H1 (cell line): Measurements from ENCODE around the gene RILPL1. TPM values are rescaled to one million over a fixed set of nuclear protein-coding genes. Genes with fewer than 3 reads are reported as not detected.

Source experiments
- ATF2 ChIP-seq: IDR thresholded peaks from 2 replicates; pipeline ENCODE4 v1.6.1; 2012; ENCODE audit warnings: low read length, inconsistent platforms
- ATF3 ChIP-seq: IDR thresholded peaks from 2 replicates; pipeline ENCODE4 v1.6.1; 2011; ENCODE audit warnings: low read depth, mild to moderate bottlenecking, low read length; ENCODE audit not compliant: insufficient read depth
- BCL11A ChIP-seq, 2 experiments: IDR thresholded peaks; one replicate each; pipeline ENCODE4 v1.6.1; 2011; ENCODE audit warnings: low read depth in 2 of 2, low read length in 2 of 2, mild to moderate bottlenecking in 2 of 2
- CBX5 ChIP-seq: fragments of 300-800, 300-1000 bp; sonication (generic); IDR thresholded peaks from 2 replicates; pipeline ENCODE4 v1.7.1; 2016; ENCODE audit warnings: antibody characterized with exemption, low read length, low read depth
- CTBP2 ChIP-seq: IDR thresholded peaks from 2 replicates; pipeline ENCODE4 v1.7.0; 2011; ENCODE audit warnings: borderline replicate concordance, mild to moderate bottlenecking, moderate library complexity, mixed read lengths, low read length; ENCODE audit not compliant: insufficient read depth, insufficient read length
- HDAC2 ChIP-seq, 2 experiments: fragments of 300-600 bp in 1 of 2; sonication (generic) in 1 of 2; IDR thresholded peaks; 2 replicates each; pipeline ENCODE4 v1.6.1; 2011 to 2012; ENCODE audit warnings: low read depth in 2 of 2, low read length in 2 of 2, mild to moderate bottlenecking in 2 of 2, moderate library complexity in 2 of 2, borderline replicate concordance in 1 of 2, inconsistent platforms in 1 of 2
- KDM4A ChIP-seq: IDR thresholded peaks from one replicate; pipeline ENCODE4 v1.7.1; 2012; ENCODE audit warnings: low read depth, mild to moderate bottlenecking, moderate library complexity, low read length, inconsistent platforms; ENCODE audit not compliant: severe bottlenecking
- MAX ChIP-seq: IDR thresholded peaks from 2 replicates; pipeline ENCODE4 v1.6.1; 2012; ENCODE audit warnings: inconsistent platforms
- RFX5 ChIP-seq: IDR thresholded peaks from 2 replicates; pipeline ENCODE4 v1.6.1; 2011; ENCODE audit warnings: low read depth, low read length, improper control_type of control experiment, borderline replicate concordance
- SIN3A ChIP-seq, 2 experiments: IDR thresholded peaks in 1 of 2; conservative IDR thresholded peaks in 1 of 2; 2 replicates each; pipeline ENCODE4 v1.6.1; 2011 to 2012; ENCODE audit warnings: low read length in 2 of 2, improper control_type of control experiment in 1 of 2, low read depth in 1 of 2, mild to moderate bottlenecking in 1 of 2
- USF2 ChIP-seq: IDR thresholded peaks from 2 replicates; pipeline ENCODE4 v1.6.1; 2011; ENCODE audit warnings: low read length, improper control_type of control experiment
- ZNF274 ChIP-seq: IDR thresholded peaks from 2 replicates; pipeline ENCODE4 v1.7.0; 2012; ENCODE audit warnings: low read length, borderline replicate concordance; ENCODE audit errors: extremely low read depth
- polyA plus RNA-seq, 7 experiments: library from polyadenylated mRNA; depleted of rRNA in 3 of 7; stranded (reverse) in 5 of 7; unstranded in 2 of 7; fragments of >200 nt in 5 of 7; fragments of 200-250 nt in 2 of 7; gene quantifications; 1 replicate in 5 of 7; 2 replicates in 1 of 7; 4 replicates in 1 of 7; pipeline versions ENCODE4 v1.2.1 to v1.2.3, GENCODE V29; 2011 to 2013; ENCODE audit warnings: missing spikeins in 2 of 7, mixed read lengths in 2 of 7
- total RNA-seq: library from RNA; stranded (reverse); fragmentation: NEBNext Ultra II Directional; extraction: Animal tissue kit (Norgen Biotek cat#: 25700); gene quantifications from 2 replicates; pipeline ENCODE4 v1.2.1, GENCODE V29; 2021

Gene RILPL1
- total and polyA plus RNA-seq, 2 of the 8 experiments (the other 6 are each of a cell fraction or from before 2014, with no cell fraction given) = 6.7 to 9.4 TPM

- TF ChIP-seq SIN3A (conservative IDR thresholded peaks at IDR 0.05 in 1 of 2, IDR thresholded peaks at IDR 0.05 in 1 of 2; ENCODE audit: low read depth in 1 of 2, low read length in 2 of 2) (no peak), RFX5 (no peak), ATF2 (no peak), BCL11A (IDR thresholded peaks at IDR 0.05; ENCODE audit: low read depth in 2 of 2, low read length in 2 of 2) (no peak), CTBP2 (no peak), HDAC2 (IDR thresholded peaks at IDR 0.05; ENCODE audit: borderline replicate concordance in 1 of 2, low read depth in 2 of 2, low read length in 2 of 2) (no peak), USF2 (no peak), MAX (no peak), CBX5 (no peak), KDM4A (no peak), ZNF274 (no peak), ATF3 (no peak)
- TF ChIP-seq, all 59 proteins: peak for 0
Measured at GRCh38 chr12:123444092-123445026, 89.2 kb downstream of the RILPL1 start (continued).
